Gastroesophageal sphincter (tissue), 3 donors: ENCODE data around the gene AASDHPPT.

Experiments
- CTCF ChIP-seq, 4 experiments: fragments of 200-600 bp in 2 of 4; fragments of 450-650 bp in 2 of 4; sonication (generic) in 1 of 4; IDR thresholded peaks; one replicate each; pipeline ENCODE4 v1.5.1; 2017 to 2019; ENCODE audit warnings: antibody characterized with exemption in 4 of 4, mild to moderate bottlenecking in 2 of 4, moderate library complexity in 2 of 4
- POLR2A ChIP-seq, 2 donors: fragments of 450-650 bp; IDR thresholded peaks; one replicate each; pipeline ENCODE4 v1.6.1; 2017; ENCODE audit warnings: antibody characterized with exemption in 2 of 2, mild to moderate bottlenecking in 2 of 2, moderate library complexity in 1 of 2
- POLR2AphosphoS5 ChIP-seq: sonication (generic); formaldehyde crosslinking; IDR thresholded peaks from one replicate; pipeline ENCODE4 v1.6.1; 2017; ENCODE audit warnings: antibody characterized with exemption

DNA sequence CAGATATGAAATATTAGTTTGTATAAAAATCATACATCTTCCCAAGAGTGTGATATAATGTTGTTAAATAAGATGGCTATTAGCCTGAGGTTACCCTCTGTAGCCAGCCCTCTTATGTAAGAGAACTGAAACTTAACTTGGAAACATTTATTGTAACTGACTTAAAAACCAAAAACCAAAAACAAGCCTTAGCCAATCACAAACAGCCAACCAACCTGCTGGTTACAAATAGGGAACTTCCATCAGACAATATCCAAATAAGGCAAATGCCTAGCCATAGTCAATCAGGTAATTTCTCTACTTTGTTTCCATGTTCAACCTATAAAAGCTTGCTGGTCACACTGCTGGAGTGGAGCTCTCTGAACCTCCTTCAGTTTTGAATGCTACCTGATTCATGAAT lies 14.5 kb upstream of the AASDHPPT start:
- TF ChIP-seq CTCF (IDR thresholded peaks at IDR 0.05) (no peak), POLR2A (IDR thresholded peaks at IDR 0.05) (no peak), POLR2AphosphoS5 (no peak)
